CD4-positive, alpha-beta T cell treated with Interleukin-17A for 4 hours (primary cell): Measurements from ENCODE around the gene TSTD1.
"Not testable (repeated sequence)": the region's sequence is repeated elsewhere in the genome, so short reads cannot be mapped to it uniquely, and the experiment has no call there.

ENCODE experiments used
- DNase-seq: peaks from one replicate; pipeline ENCODE4 v3.0.0-alpha.2; 2020; ENCODE audit warnings: mixed read lengths

Gene TSTD1

DNA sequence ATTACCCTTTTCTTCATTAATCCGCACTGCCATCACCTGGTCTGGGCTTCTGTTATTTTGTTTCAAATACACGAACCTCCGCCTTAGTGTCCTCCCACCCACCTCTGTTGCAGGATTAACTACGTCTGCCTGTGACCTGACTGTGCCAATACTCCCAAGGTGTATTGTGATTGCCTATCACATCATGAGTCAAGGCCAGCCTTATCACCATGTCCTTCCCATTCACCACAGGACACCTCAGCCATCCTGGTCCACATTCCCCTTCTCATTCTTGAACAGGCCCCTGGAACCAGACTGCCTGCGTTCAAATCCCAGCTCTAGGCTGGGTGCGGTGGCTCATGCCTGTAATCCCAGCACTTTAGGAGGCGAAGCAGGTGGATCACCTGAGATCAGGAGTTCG is 32.2 kb downstream of the TSTD1 start:
- DNase-seq: no peak

DNA sequence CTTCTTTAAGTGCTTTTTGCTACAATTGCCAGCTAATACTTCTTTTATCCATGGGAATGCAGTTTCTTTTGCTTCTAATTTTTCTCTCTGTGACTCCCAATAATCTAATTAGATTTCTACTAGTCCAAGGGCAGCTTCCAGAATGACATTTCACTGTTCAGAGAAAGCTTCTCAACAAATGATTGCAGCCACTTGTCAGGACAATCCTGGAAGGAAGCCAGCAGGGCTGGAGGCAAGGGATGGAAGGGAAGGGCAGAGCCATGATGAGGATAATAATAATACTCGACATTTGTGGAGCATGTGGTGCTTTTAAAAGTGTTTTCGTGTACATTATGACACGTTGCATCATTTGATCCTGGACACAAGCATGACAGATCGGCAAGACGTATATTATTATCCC is 37.2 kb downstream of the TSTD1 start:
- no peak for DNase-seq

DNA sequence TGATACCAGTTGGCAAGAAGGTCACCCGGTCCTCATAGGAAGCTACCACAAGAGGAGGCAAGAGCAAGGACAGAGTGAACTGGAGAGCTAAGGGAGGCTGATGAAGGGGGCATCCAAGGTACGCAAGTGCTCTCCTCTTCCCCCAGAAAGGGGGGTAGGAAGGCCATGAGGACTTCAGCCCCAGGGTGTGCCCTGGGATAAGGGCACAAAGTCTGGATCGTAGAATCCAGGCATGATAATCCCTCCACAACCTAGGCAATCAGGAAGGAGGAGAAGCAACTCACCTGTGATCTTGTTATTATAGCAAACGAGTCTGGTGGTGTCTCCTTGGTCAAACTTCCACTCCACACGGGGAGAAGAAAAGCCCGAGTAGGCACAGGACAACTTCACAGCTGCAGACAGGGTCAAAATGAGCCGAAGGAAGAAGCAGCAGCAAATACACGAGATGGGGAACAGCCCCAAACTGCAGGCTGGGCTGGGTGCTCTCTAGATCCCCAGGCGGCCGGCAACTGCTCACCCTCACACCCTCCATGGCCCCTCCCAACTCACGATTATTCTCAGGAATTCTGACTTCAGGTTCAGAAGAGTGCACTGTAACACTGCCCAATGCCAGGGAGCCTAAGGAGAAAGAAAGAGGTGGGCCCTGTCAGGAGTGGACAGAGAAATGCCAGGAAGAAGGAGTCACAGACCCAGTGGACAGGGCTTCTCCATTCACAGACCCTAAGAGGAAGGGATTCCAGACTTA is 37.9 kb downstream of the TSTD1 start:
- no peak for DNase-seq

GRCh38 chr1:160999376-160999775 is 39.4 kb downstream of the TSTD1 start:
- DNase-seq: no peak

DNA sequence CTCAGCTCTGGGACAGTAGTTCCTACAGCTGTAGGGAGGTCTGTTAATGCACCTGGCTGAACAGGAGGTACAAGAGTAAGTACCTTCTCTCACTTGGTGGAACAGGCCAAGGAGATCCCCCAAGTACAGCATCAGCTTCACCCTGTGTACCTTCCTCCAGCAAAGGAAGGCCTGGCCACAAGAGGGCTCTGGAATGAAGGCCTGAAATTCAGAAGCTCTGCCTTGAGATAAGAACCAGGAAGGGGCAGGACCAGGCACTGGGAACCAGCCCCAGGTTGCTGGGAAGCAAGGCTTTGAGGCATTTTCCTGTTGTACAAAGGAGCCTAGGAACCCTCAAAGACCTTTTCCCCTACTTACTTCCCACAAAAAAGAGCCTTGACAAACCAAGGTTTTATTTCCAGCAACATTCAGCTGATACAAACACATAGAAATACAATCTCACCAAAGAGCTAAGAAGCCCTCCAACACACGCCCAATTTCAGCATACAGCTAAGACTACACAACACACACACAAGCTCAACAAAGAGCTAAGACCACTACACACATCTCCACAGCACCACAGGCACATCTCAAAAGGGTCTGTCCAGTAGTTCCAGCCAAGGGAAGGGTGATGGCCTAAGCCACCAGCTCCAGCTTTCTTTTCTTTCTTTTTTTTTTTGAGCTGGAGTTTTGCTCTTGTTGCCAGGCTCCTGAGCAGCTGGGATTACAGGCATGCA is 41.3 kb downstream of the TSTD1 start:
- peak; percentile 67 for DNase-seq

DNA sequence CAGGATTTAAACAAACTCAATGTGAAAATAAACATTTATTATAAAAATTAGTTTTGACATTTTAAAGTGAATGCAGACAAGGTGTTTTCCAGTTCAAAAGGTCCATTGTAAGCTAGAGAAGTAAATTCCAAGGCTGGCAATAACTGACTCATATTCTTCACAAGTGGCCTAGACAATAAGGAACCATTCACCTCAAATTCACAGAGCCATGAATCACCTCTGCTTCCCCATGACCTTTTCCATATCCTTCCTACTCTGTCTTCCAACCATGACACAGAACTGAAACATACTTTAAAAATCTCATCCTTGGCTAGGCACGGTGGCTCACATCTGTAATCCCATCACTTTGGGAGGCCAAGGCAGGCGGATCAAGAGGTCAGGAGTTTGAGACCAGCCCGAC is 42.6 kb downstream of the TSTD1 start:
- DNase-seq: no peak

DNA sequence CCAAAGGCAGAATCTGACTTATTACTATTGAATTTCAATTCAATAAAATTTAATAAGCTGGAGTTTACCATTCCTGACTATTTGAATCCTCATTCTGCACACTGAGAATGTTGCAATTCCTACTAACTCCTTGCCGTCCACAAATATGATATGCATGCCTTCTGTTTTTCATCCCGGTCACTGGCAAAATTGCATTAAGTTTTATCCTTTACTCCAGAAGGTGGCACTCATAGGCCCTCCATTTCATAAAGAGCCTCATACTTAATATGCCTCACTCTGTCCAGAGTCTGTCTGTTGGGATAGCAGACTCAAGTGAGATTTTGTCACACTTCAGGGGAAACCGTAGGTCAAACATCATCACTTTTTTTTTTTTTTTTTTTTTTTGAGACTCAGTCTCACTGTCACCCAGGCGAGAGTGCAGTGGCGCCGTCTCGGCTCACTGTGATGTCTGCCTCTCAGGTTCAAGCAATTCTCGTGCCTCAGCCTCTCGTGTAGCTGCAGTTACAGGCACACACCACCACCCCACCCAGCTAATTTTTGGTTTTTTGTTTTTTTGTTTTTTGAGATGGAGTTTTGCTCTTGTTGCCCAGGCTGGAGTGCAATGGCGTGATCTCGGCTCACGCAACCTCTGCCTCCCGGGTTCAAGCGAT is 45.1 kb downstream of the TSTD1 start:
- DNase-seq: no peak

GRCh38 chr1:160992036-160992435 is 46.7 kb downstream of the TSTD1 start:
- DNase-seq: not testable (repeated sequence)
